Activated CD8-positive, alpha-beta memory T cell treated with anti-CD3 and anti-CD28 coated beads, Interleukin-2, amount 50 U/mL, for 4 hours (primary cell): ENCODE results near the gene PRKCE.

ENCODE experiments used
- DNase-seq: peaks from one replicate; pipeline ENCODE4 v3.0.0-alpha.2; 2020

Gene PRKCE

GRCh38 chr2:45952591-45952990 lies 301.1 kb downstream of the PRKCE start:
- DNase-seq = no peak

- DNase-seq = no peak
These were observed 302.0 kb downstream of the PRKCE start for GRCh38 chr2:45953376-45954027.

DNA sequence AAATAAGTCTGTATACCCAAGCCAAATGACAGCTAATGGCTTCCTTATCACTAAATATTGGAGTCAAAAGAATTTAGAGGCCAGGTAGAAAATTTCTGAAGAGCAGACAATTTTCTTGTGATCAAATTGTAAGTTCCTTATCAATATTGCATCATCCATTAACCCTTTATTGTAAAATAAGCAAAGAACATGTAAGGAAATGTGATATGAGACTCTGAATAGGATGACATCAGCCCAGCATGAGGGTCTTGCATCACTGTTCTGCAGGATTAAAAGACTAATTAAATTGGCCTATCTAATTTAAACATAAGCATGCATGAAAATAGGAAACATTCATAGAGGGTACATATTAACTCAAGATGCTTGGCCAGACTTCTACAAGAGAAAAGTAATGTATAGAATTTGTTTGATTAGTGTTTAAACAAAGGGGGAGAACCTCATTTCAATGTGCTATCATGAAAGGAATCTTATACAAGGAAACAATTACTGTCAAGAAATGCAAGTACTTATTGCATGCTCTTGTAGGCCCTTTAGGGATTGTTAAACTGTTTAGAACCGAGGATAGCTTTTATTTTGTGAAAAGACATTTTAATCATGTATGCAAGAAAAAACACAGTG lies 302.9 kb downstream of the PRKCE start:
- no peak for DNase-seq

DNA sequence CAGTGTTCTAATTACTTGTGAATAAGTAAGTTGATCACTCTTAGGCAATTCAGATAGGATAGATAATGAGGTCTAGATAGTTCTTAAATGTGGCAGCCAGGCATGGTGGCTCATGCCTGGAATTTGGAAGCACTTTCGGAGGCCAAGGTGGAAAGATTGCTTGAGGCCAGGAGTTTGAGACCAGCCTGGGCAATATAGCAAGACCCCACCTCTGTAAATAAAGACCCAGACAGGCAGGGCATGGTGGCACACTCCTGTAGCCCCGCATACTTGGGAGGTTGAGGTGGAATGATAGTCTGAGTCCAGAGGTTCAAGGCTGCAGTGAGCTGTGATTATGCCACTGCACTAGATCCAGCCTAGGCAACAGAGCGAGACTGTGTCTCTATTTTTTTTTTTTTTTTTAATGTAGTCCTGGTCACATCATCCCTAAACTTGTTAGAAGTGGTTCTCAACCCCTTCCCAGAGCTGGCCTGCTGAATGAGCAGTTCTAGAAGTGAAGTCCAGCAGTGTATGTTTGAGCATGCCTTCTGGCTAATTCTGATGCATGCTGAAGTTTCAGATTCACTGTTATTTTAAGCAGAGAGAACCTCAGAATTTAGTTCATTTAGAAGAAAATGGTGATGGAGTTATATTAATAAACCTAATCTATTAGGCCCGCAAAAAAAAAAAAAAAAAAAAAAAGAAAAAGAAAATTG lies 306.2 kb downstream of the PRKCE start:
- DNase-seq = no peak

- no peak for DNase-seq
These were observed 308.8 kb downstream of the PRKCE start for GRCh38 chr2:45960057-45960863.

- no peak for DNase-seq
These were observed 310.9 kb downstream of the PRKCE start for GRCh38 chr2:45962177-45962921.

GRCh38 chr2:45963816-45964215 lies 312.3 kb downstream of the PRKCE start:
- DNase-seq = no peak

DNA sequence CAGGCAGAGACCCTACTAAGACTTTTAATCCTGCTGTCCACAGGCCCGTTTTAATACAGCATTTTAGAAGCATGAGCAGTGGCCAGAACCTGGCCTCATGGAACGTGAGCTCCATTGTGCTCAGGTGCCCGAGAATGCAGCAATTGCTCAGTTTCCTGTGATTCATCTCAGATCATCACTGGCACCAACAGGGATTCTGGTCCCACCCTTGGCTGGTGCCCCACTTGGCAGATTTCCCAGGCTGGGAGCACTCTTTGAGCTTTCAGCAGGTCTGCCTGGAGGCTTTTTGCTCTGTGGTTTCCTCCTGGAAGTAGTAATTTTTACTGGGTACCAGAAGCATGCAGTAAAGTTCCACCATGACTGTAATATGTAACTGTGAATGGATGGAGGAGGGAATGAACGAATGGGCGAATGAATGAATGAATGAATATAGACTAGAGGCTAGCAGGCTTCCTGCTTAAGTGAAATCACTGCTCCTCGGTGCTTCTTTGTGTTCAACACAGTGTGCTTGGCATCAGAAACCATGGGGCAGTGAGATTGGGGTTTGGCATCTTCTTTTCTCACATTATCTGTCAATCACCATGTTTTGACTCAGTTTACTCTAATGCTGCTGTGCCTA lies 312.9 kb downstream of the PRKCE start:
- no peak for DNase-seq

GRCh38 chr2:45964906-45965305 lies 313.4 kb downstream of the PRKCE start:
- DNase-seq = no peak

GRCh38 chr2:45965871-45966498 lies 314.5 kb downstream of the PRKCE start:
- no peak for DNase-seq

- no peak for DNase-seq
These were observed 317.6 kb downstream of the PRKCE start for GRCh38 chr2:45968946-45969584.

DNA sequence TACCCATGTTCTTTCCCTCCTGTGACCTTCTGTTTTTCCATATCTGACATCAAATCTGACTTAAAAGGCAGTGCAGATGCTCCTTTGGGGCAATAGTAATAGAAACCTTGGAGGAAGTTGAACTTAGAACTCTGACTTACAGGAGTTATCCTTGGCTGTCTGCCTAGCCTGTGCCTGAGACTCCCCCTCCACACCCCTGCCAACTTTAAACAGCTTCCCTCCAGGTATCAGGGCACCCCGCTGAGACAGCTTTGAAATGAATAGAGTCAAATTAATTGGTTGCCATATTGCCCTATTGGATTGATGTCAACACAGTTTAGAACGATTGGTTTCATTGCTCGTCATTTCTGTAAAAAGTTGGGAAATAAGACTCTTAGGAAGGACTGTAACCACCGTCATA lies 322.0 kb downstream of the PRKCE start:
- DNase-seq = no peak

- no peak for DNase-seq
These were observed 322.6 kb downstream of the PRKCE start for GRCh38 chr2:45974056-45974455.

DNA sequence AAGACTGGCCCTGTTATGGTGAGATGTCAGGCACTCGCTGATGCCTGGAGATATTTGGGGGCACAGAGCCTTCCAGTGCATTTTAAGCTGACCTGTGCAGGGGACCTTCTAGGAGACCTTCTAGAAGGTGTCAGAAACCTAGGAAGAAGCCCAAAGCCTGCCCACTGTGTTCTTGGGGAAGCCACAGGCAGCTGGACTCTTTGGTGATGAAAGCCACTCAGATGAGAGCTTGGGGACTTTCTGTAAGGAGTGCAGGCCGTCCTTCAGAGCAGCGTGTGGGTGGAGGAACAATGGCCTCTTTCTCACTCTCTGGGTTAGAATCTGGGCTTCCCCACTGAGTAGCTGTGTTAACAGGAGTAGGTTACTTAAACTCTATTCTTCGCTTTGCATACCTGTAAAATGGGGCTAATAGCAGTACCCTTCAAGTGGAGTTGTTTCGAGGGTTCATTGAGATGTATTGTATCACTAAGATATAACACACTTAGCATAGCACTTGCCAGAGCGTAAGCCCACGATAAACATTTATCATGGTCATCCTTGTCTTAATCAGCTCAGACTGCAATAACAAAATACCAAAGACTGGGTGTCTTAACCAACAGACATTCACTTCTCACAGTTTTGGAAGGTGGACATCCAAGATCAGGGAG lies 323.4 kb downstream of the PRKCE start:
- no peak for DNase-seq

- DNase-seq = no peak
These were observed 324.5 kb downstream of the PRKCE start for GRCh38 chr2:45975752-45976517.

DNA sequence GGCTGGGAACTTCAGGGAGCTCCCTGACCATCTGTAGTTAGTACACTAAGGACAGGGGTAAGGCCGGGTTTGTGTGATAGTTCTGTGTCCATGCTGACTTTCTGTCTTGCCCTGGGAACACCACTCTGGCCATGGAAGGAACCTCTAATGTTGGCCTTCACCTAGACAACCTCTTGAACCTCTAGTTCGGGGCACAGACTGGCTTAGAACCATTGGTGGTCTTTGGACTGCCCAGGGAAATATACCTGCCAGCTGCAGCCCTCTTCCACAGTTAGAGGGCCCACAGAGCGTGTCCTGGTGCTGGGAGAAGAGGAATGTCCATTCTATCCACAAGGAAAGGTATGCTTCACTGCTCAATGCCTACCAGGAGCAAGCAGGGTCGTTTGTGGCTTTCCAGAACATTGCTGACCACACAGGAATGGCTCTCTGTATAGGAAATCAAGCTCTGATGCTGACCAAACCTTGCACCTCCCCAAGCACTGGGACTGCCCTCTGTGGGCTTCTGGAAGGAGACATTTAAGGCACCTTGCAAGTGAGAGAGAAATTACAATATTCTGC lies 326.9 kb downstream of the PRKCE start:
- no peak for DNase-seq

DNA sequence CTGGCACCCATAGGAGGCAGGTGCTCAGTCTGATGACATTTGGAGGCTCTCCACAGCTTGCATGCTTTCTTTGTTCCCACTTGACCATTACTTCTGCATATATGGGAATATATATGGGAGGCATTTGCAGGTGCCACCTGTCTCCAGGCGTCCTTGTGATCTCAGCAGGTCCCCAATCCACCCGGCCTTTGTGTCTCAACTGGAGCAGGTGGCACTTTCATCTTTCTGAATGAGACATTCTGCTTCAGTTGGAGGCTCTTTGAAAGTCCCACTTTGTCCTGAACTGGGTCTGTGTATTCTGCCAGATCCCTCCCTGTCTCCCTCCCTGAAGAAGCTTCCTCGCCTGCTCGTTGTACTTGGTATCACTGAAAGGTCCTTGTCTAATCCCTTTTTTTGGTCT lies 327.6 kb downstream of the PRKCE start:
- DNase-seq = no peak

DNA sequence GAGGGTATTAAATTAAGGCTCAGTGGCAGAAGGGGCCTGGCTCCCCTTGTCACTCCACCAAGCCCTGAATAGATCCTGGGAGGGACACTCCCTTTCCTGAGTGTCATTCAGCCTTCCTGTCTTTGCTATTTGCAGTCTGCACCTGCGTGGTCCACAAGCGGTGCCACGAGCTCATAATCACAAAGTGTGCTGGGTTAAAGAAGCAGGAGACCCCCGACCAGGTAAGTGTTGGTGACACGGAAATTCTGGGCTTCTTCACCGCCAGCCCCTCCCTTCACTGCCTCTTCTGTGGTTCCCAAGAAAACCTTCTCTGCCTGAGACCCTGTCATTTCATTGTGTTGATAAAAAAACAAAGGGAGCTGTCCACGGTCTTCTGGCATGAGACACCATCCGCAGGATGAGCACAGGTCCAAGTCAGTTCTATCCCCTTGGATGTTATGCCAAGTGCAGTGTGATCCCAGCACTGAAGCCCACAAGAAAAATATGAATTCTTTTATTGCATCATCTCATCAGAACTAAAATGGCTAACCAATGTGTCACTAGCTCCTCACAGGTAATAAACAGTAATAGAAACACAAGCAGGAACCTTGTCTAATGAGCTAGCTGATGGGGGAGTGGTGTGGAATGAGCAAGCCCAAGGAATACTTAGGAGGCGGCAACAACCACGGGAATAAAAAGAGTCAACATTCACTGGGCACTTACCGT lies 328.8 kb downstream of the PRKCE start:
- DNase-seq = no peak

- no peak for DNase-seq
These were observed 330.0 kb downstream of the PRKCE start for GRCh38 chr2:45981384-45981930.
